ENCODE measurements around the gene GLIPR1L2.
"Not testable (repeated sequence)": the region's sequence is repeated elsewhere in the genome, so short reads cannot be mapped to it uniquely, and the experiment has no call there.

Gene GLIPR1L2

GRCh38 chr12:75438059-75438754 lies 47.3 kb downstream of the GLIPR1L2 start:
- DNase-seq, result no peak

GRCh38 chr12:75439048-75439447 lies 48.2 kb downstream of the GLIPR1L2 start:
- DNase-seq, result no peak

GRCh38 chr12:75439930-75440329 lies 49.0 kb downstream of the GLIPR1L2 start:
- no peak for DNase-seq

GRCh38 chr12:75441687-75442449 lies 51.0 kb downstream of the GLIPR1L2 start:
- DNase-seq, result not testable (repeated sequence)

DNA sequence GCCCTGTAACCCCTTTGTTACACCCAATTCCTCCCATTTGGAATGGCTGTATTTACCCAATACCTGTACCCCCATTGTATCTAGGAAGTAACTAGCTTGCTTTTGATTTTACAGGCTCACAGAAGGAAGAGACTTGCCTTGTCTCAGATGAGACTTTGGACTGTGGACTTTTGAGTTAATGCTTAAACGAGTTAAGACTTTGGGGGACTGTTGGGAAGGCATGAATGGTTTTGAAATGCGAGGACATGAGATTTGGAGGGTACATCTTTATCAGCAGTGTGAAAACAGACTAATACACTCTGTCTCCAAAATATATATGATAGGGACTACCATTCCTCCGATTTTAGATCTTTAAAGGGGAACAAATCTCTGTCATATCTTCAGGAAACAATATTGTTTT lies 51.6 kb downstream of the GLIPR1L2 start:
- DNase-seq, result not testable (repeated sequence)

GRCh38 chr12:75443709-75444108 lies 52.8 kb downstream of the GLIPR1L2 start:
- DNase-seq, result no peak

DNA sequence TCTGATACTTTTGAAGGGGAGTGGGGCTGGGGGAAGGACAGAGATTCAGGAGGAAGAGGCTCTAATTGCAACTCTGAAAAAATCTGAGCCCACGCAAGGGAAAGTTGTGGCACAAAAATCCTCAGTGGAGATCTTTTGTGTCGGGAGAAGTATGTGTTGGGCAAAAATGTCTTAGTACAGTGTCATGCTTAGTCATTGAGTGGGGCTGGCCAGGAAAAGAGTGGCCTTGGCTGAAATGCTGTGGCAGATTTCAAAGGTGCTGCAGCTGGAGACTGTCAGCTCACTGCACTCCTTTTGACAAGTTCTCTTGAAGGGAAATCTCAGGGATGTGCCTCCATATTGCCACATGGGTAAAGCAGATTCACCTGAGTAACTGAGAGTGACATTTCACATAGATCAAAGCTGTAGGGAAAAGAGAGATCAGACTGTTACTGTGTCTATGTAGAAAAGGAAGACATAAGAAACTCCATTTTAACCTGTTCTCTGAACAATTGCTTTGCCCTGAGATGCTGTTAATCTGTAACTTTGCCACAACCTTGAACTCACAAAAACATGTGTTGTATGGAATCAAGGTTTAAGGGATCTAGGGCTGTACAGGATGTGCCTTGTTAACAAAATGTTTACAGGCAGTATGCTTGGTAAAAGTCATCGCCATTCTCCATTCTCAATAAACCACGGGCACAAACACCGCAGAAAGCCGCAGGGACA lies 53.7 kb downstream of the GLIPR1L2 start:
- no peak for DNase-seq

DNA sequence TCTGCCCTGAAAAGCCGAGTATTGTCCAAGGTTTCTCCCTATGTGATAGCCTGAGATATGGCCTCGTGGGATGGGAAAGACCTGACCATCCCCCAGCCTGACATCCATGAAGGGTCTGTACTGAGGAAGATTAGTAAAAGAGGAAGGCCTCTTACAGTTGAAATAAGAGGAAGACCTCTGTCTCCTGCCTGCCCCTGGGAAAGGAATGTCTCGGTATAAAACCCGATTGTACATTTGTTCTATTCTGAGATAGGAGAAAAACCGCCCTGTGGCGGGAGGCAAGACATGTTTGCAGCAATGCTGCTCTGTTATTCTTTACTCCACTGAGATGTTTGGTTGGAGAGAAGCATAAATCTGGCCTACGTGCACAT lies 54.2 kb downstream of the GLIPR1L2 start:
- DNase-seq, result not testable (repeated sequence)

- no peak for DNase-seq
Measured at GRCh38 chr12:75446857-75447256, 56.0 kb downstream of the GLIPR1L2 start.

DNA sequence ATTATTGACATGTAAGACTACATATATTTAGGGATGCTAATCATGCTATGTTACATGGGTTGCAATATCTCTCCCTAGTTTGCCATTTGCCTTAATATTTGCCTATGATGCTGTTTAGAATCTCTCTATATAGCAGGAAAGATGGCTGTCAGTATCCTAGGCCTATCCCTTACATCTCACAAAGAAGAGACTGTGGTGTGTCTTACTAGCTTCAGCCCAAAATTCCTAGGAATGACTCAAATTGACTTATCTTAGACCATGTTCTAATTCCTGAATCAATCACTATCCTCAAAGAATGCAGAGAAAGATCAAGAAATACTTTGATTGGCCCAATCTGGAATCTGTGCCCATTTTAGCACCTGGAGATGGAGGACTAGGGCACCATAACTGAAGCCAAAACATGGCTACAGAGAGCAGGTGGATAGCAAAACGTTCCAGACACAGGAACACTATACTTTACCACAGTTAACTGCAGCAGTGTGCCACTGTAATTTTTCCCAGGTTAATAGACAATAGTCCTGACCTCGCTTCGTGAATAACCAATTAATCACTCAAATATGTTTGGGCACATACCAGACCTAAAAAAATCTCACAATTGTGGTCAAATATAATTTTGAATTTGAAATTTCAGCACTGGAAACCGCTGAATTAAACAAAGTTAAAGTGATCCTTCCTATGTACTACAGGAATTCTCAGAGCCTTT lies 57.0 kb downstream of the GLIPR1L2 start:
- DNase-seq, result no peak

GRCh38 chr12:75452675-75453330 lies 61.9 kb downstream of the GLIPR1L2 start:
- DNase-seq, result no peak

DNA sequence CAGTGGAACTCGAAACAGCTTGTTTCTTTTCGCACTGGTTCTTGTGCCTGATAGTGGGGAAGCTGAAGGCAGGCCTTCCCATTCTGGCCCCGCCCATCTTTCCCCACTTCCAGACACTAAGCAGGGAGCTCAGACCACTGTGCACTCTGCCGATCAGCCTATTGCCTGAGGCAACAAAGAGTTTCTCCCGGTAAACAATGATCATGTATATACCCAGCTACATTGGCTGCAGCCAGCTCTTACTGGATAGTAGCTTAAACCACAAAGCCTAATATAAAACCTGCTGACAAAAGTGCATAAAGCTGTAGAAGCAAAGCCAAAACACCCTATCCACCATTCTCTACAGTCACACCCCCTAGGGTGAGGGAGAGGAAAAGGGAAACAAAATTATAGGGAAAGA lies 65.0 kb downstream of the GLIPR1L2 start:
- no peak for DNase-seq

- no peak for DNase-seq
Measured at GRCh38 chr12:75457191-75457590, 66.3 kb downstream of the GLIPR1L2 start.

- not testable (repeated sequence) for DNase-seq
Measured at GRCh38 chr12:75457866-75458265, 67.0 kb downstream of the GLIPR1L2 start.

DNA sequence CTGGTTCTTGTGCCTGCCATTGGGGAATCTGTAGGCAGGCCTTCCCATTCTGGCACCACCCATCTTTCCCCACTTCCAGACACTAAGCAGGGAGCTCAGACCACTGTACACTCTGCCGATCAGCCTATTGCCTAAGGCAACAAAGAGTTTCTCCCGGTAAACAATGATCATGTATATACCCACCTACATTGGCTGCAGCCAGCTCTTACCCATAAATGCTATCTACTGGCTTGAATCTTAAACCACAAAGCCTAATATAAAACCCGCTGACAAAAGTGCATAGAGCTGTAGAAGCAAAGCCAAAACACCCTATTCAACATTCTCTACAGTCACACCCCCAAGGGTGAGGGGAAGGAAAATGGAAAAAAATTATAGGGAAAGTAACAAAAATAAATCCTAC lies 68.9 kb downstream of the GLIPR1L2 start:
- DNase-seq, result no peak

- no peak for DNase-seq
Measured at GRCh38 chr12:75460204-75460603, 69.3 kb downstream of the GLIPR1L2 start.

- no peak for DNase-seq
Measured at GRCh38 chr12:75471902-75472890, 81.3 kb downstream of the GLIPR1L2 start.

GRCh38 chr12:75474116-75474515 lies 83.2 kb downstream of the GLIPR1L2 start:
- DNase-seq, result no peak

DNA sequence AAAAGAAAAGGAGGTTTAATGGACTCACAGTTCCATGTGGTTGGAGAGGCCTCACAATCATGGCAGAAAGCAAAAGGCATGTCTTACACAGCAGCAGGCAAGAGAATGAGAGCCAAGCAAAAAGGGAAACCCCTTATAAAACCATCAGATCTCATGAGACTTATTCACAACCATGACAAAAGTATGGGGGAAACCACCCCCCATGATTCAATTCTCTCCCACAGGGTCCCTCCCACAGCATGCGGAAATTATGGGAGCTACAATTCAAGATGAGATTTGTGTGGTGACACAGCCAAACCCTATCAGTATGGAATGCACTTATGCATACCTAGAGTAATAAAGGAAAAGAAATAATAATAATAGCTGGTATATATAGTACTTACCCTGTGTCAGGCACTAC lies 85.2 kb downstream of the GLIPR1L2 start:
- DNase-seq, result no peak

DNA sequence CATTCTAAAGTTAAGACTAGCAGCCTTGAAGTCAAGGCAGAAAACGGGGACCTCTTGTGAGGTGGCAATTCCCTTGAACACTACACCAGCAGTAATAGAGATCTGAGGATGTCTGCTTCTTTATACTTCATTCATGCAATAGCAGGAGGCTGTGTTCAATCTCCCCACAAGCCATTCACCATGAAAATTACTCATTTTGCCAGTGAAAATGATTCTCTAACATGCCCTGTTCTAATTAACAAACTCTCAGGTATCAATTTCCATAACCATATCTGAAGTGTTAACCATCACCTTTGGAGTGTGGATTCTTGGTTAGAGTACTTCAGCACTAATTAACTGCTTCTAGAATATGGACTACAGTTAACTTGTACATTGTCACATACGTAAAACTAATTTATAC lies 86.2 kb downstream of the GLIPR1L2 start:
- no peak for DNase-seq

DNA sequence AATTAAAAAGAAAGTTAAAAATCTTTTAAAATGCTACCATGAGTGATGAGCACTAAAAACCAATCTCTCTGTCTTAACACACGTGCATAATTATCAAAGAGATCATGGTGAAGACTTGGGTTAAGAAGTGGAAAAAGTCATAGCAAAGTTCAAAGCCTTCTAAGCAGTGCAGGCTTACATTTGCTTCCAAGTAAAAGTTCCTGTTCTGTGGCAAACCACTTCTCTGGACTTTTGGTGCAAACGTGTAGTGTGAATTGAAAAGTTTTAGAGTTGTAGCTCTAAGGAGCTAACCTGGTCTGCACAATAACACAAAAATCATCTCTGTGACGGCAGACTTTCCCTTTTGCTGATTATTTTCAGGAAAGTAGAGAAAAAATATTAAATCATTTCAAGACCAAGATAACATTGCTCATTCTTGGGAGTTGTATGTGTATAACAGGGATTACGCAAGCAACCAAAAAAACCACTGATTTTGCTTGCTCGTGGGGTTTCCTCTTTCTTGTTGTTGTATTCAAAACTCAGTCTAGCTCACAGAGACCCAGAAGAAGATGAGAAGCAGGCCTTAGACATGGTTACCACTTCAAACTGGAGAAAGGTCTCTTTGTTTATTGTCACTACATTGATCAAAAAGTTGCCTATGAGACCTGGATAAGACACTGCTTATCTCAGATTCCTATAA lies 87.4 kb downstream of the GLIPR1L2 start:
- DNase-seq, result no peak
